CD4-positive, alpha-beta T cell (primary cell): Measurements from ENCODE around the gene WARS2. TPM values are rescaled to one million over a fixed set of nuclear protein-coding genes. Genes with fewer than 3 reads are reported as not detected.

Experiments
- ATAC-seq: fragments of 200-7000 bp; cut with Tn5 transposase; one replicate; pipeline ENCODE4 v1.10.0; 2022; ENCODE audit warnings: mild to moderate bottlenecking; ENCODE audit not compliant: poor library complexity
- CTCF ChIA-PET: fragments of 350-600 bp; sonication (Branson Sonifier 250); formaldehyde crosslinking; loops from one replicate; lab custom pipeline; 2021; ENCODE audit warnings: antibody characterized with exemption, inconsistent platforms; lab: Charles Lee
- POLR2A ChIA-PET: fragments of 350-600 bp; sonication (Branson Sonifier 250); formaldehyde crosslinking; loops from one replicate; lab custom pipeline; 2021; ENCODE audit warnings: antibody characterized with exemption, inconsistent platforms; lab: Charles Lee
- DNase-seq, 14 experiments: peaks; one replicate each; pipeline ENCODE4 v3.0.0-alpha.2; 2013 to 2020; ENCODE audit warnings: mixed read lengths in 2 of 14
- H3K27ac ChIP-seq, 2 donors: one replicate each; pipeline versions ENCODE4 v1.5.1 to v1.7.0; 2013; ENCODE audit warnings: low read length in 2 of 2, low read depth in 1 of 2, mild to moderate bottlenecking in 1 of 2
- H3K27me3 ChIP-seq, 2 experiments: 1 replicate in 1 of 2; 2 replicates in 1 of 2; pipeline versions ENCODE4 v1.6.1 to v1.7.0; 2013; ENCODE audit warnings: low read length in 2 of 2, control low read depth in 1 of 2, mild to moderate bottlenecking in 1 of 2, moderate library complexity in 1 of 2; ENCODE audit not compliant: insufficient read depth in 2 of 2, control insufficient read depth in 1 of 2
- H3K36me3 ChIP-seq: one replicate; pipeline ENCODE4 v1.6.1; 2013; ENCODE audit warnings: low read length, control low read depth; ENCODE audit not compliant: insufficient read depth
- H3K4me1 ChIP-seq: one replicate; pipeline ENCODE4 v1.6.1; 2013; ENCODE audit warnings: low read length, control low read depth; ENCODE audit not compliant: insufficient read depth
- H3K4me3 ChIP-seq: one replicate; pipeline ENCODE4 v1.5.1; 2013; ENCODE audit warnings: mild to moderate bottlenecking, low read length, moderate library complexity
- H3K9me3 ChIP-seq, 2 experiments: 1 replicate in 1 of 2; 2 replicates in 1 of 2; pipeline versions ENCODE4 v1.6.1 to v1.7.0; 2013; ENCODE audit warnings: low read length in 2 of 2, mild to moderate bottlenecking in 2 of 2, control low read depth in 1 of 2, moderate library complexity in 1 of 2; ENCODE audit not compliant: control insufficient read depth in 1 of 2, insufficient read depth in 1 of 2
- H3K27ac Mint-ChIP-seq: one replicate; pipeline ENCODE4 v1.8.0; 2020; ENCODE audit warnings: mixed read lengths
- H3K27me3 Mint-ChIP-seq: one replicate; pipeline ENCODE4 v1.8.0; 2021; ENCODE audit warnings: mixed read lengths
- H3K36me3 Mint-ChIP-seq: one replicate; pipeline ENCODE4 v1.8.0; 2021; ENCODE audit warnings: low read depth, mixed read lengths
- H3K4me1 Mint-ChIP-seq: one replicate; pipeline ENCODE4 v1.8.0; 2021; ENCODE audit warnings: low read depth, mixed read lengths
- H3K4me3 Mint-ChIP-seq: one replicate; pipeline ENCODE4 v1.8.0; 2020; ENCODE audit warnings: mild to moderate bottlenecking, mixed read lengths
- H3K9me3 Mint-ChIP-seq: one replicate; pipeline ENCODE4 v1.8.0; 2020; ENCODE audit warnings: mixed read lengths
- CTCF ChIP-seq: fragments of 200-600 bp; IDR thresholded peaks from one replicate; pipeline ENCODE4 v1.8.0; 2022; ENCODE audit warnings: antibody characterized with exemption, mild to moderate bottlenecking
- intact Hi-C, 2 experiments: fragments of 100-400 bp; cut with DNase I in 1 of 2; cut with micrococcal nuclease in 1 of 2; formaldehyde crosslinking; loops; one replicate each; pipeline versions ENCODE4 v1.15.1 to v1.9.0; 2023 to 2025; cut with DNase I, micrococcal nuclease
- total RNA-seq, 174 experiments: library from RNA in 2 of 174; stranded (reverse) in 2 of 174; gene quantifications; one replicate each; pipeline ENCODE4 v1.2.3 and lab custom pipeline; 2021 to 2026

WARS2 gene
- total RNA-seq, 2 experiments from 2014 or later, result 15.8 to 16.5 TPM

GRCh38 chr1:118999348-119000071 is 140.9 kb downstream of the WARS2 start:
- H3K9me3 Mint-ChIP-seq, result no peaks in the 10 kb centered on the region
- no peaks in the 10 kb centered on the region for H3K36me3 Mint-ChIP-seq
- Histone ChIP-seq H3K9me3 (peaks cover 0 to 63% of the 10 kb centered on the region in 2 experiments), H3K36me3 (no peaks in the 10 kb centered on the region), H3K4me3 (no peak overlapping the region), H3K4me1 (peaks cover 14% of the 10 kb centered on the region), H3K27ac (no peak overlapping the region), H3K27me3 (peaks cover 76 to 93% of the 10 kb centered on the region in 2 experiments)
- ChIA-PET CTCF (no interaction called here), POLR2A (no interaction called here)
- H3K27ac Mint-ChIP-seq, result no peak overlapping the region
- H3K4me1 Mint-ChIP-seq, result peaks cover 4% of the 10 kb centered on the region
- no peak for DNase-seq
- TF ChIP-seq CTCF, result no peak
- no peak for ATAC-seq
- H3K27me3 Mint-ChIP-seq, result peaks cover 91% of the 10 kb centered on the region
- intact Hi-C loops, result no loop called here
- H3K4me3 Mint-ChIP-seq, result no peak overlapping the region

GRCh38 chr1:118998171-118998570 is 142.3 kb downstream of the WARS2 start:
- Histone ChIP-seq H3K36me3 (no peaks in the 10 kb centered on the region), H3K9me3 (peaks cover 0 to 62% of the 10 kb centered on the region in 2 experiments), H3K4me1 (peaks cover 14% of the 10 kb centered on the region), H3K27ac (no peak overlapping the region), H3K4me3 (no peak overlapping the region), H3K27me3 (peaks cover 78 to 94% of the 10 kb centered on the region in 2 experiments)
- Mint-ChIP-seq H3K36me3 (no peaks in the 10 kb centered on the region), H3K4me3 (no peak overlapping the region), H3K9me3 (no peaks in the 10 kb centered on the region), H3K27ac (no peak overlapping the region), H3K4me1 (peaks cover 4% of the 10 kb centered on the region), H3K27me3 (peaks cover 89% of the 10 kb centered on the region)
- DNase-seq (no peak), ATAC-seq (no peak)
- ChIA-PET POLR2A (no interaction called here), CTCF (no interaction called here)
- TF ChIP-seq CTCF, result no peak
- intact Hi-C loops, result no loop called here

GRCh38 chr1:118997225-118997624 is 143.2 kb downstream of the WARS2 start:
- intact Hi-C loops, result no loop called here
- no peak for TF ChIP-seq CTCF
- no peak overlapping the region for H3K27ac Mint-ChIP-seq
- peaks cover 2 to 67% of the 10 kb centered on the region in 2 experiments for H3K9me3 ChIP-seq
- DNase-seq (no peak), ATAC-seq (no peak)
- H3K27ac ChIP-seq, result no peak overlapping the region
- POLR2A ChIA-PET, result no interaction called here
- H3K36me3 Mint-ChIP-seq, result no peaks in the 10 kb centered on the region
- H3K27me3 Mint-ChIP-seq, result peaks cover 83% of the 10 kb centered on the region
- H3K4me3 ChIP-seq, result no peak overlapping the region
- no peak overlapping the region for H3K4me3 Mint-ChIP-seq
- no peaks in the 10 kb centered on the region for H3K36me3 ChIP-seq
- no peaks in the 10 kb centered on the region for H3K9me3 Mint-ChIP-seq
- H3K27me3 ChIP-seq, result peaks cover 78 to 95% of the 10 kb centered on the region in 2 experiments
- H3K4me1 Mint-ChIP-seq, result peaks cover 4% of the 10 kb centered on the region
- H3K4me1 ChIP-seq, result peaks cover 14% of the 10 kb centered on the region
- CTCF ChIA-PET, result no interaction called here
